Small intestine (tissue), 7 donors: Measurements from ENCODE around the gene CADM3. TPM values are rescaled to one million over a fixed set of nuclear protein-coding genes. Genes with fewer than 3 reads are reported as not detected.
A peak's percentile ranks its signal among the peaks of the same experiment; 100 is the strongest.

ENCODE experiments used
- DNase-seq, 2 donors: peaks; one replicate each; pipeline versions ENCODE4 v3.0.0 to v3.0.0-alpha.2; 2013
- FAIRE-seq: peaks from 2 replicates; lab custom pipeline; 2012; peaks lifted over from hg19 to GRCh38; lab: Jason Lieb, UNC
- H3K27ac ChIP-seq, 3 donors: one replicate each; pipeline ENCODE4 v1.5.1; 2013; ENCODE audit warnings: low read length in 2 of 3, mild to moderate bottlenecking in 2 of 3, control low read depth in 1 of 3, inconsistent platforms in 1 of 3, low read depth in 1 of 3, moderate library complexity in 1 of 3
- H3K27me3 ChIP-seq, 3 donors: one replicate each; pipeline ENCODE4 v1.6.1; 2013; ENCODE audit warnings: low read length in 3 of 3, inconsistent platforms in 1 of 3; ENCODE audit not compliant: control insufficient read depth in 3 of 3, insufficient read depth in 3 of 3
- H3K36me3 ChIP-seq, 3 donors: one replicate each; pipeline ENCODE4 v1.6.1; 2013; ENCODE audit warnings: low read length in 3 of 3, inconsistent platforms in 1 of 3, low read depth in 1 of 3, mild to moderate bottlenecking in 1 of 3, moderate library complexity in 1 of 3; ENCODE audit not compliant: control insufficient read depth in 3 of 3, insufficient read depth in 2 of 3
- H3K4me1 ChIP-seq, 3 donors: one replicate each; pipeline ENCODE4 v1.6.1; 2013; ENCODE audit warnings: low read length in 2 of 3, inconsistent platforms in 1 of 3, low read depth in 1 of 3, mild to moderate bottlenecking in 1 of 3, moderate library complexity in 1 of 3; ENCODE audit not compliant: control insufficient read depth in 3 of 3, insufficient read depth in 2 of 3
- H3K4me3 ChIP-seq, 3 donors: one replicate each; pipeline ENCODE4 v1.5.1; 2013; ENCODE audit warnings: low read length in 3 of 3, control low read depth in 1 of 3, inconsistent platforms in 1 of 3, low read depth in 1 of 3, mild to moderate bottlenecking in 1 of 3, moderate library complexity in 1 of 3
- H3K9me3 ChIP-seq, 2 donors: one replicate each; pipeline ENCODE4 v1.6.1; 2013; ENCODE audit warnings: low read depth in 1 of 2, low read length in 1 of 2; ENCODE audit not compliant: control insufficient read depth in 2 of 2, insufficient read depth in 1 of 2
- WGBS, 3 donors: extraction: QIAGEN DNeasy Blood & Tissue Kit; methylation state at CpG; one replicate each; pipeline ENCODE4 v1.1.7; 2013; 5-methylcytosine and 5-hydroxymethylcytosine counted together
- polyA plus RNA-seq, 4 donors: library from polyadenylated mRNA; stranded (reverse) in 3 of 4; unstranded in 1 of 4; fragments of 200-250 nt in 3 of 4; fragments of 120-200 nt in 1 of 4; gene quantifications; one replicate each; pipeline versions ENCODE4 v1.2.1 to v1.2.3, GENCODE V29; 2013
- donor health status: healthy with polysubstance abuse.
- donor health status: control.
- donor health status: control.
- donor health status: Bipolar disorder and iron deficiency.
- donor health status: healthy.

Gene CADM3
- polyA plus RNA-seq, 4 donors, result 0.27 to 23.5 (median 0.65) TPM; not detected in 1

DNA sequence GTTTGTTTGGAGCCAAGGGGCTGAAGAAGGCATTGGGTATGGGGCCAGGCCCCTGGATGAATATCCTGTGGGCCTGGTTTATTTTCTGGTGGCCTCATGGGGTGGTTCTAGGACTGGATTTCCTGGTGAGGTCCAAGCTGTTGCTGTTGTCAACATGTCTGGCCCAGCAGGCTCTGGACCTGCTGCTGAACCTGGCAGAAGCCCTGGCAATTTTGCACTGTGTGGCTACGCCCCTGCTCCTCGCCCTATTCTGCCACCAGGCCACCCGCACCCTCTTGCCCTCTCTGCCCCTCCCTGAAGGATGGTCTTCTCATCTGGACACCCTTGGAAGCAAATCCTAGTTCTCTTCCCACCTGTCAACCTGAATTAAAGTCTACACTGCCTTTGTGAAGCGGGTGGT is 34.7 kb downstream of the CADM3 start:
- DNase-seq (no peak), FAIRE-seq (no peak)
- H3K9me3 ChIP-seq, result no peaks in the 10 kb centered on the region
- peaks cover 0 to 14% (median 7%) of the 10 kb centered on the region in 3 donors for H3K27me3 ChIP-seq
- no peaks in the 10 kb centered on the region for H3K4me1 ChIP-seq
- WGBS, 3 donors, result 68 to 82% (median 81%) methylated on average over 4 of the region's 4 CpGs
- H3K36me3 ChIP-seq, result no peaks in the 10 kb centered on the region
- H3K4me3 ChIP-seq, result no peak overlapping the region
- no peak overlapping the region for H3K27ac ChIP-seq

DNA sequence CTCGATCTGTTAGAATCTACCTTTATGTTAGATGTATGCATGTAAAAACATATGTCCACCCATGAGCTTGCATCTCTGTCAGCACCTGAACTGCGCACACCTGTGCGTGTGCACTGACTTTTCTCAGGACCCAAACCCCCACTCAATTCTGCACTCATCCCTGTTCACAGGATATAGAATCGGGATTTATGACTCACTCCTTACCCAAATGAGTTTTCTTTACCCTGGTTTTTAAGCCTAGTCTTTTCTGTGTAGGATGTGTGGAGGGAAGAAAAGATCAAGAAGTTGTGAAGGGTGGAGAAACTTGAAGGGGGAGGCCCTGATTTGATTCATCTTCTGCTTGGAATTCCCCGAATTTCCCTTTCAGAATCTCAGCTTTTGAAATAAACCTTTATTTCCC is 35.7 kb downstream of the CADM3 start:
- H3K27me3 ChIP-seq, result peaks cover 0 to 14% (median 7%) of the 10 kb centered on the region in 3 donors

DNA sequence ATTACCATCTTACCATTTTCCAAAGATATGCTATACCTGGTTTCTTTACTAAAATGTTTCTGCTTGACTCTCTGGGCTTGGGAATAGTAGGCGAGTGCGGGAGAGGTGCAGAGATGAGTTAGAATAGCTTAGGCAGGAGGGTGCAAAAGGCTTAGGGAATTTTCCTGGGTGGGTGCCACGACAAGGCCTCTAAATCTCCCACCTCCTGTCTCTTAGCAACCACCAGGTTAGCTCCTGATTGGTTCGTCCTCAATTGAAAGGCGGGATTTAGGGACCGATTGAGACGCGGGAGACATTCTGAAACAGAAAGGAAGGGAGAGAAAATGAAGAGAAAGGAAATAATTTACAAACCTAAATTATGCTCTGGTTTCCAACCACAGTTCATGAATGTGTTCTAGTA is 36.4 kb downstream of the CADM3 start:
- Histone ChIP-seq H3K36me3 (no peaks in the 10 kb centered on the region), H3K27me3 (peaks cover 0 to 14% (median 7%) of the 10 kb centered on the region in 3 donors), H3K4me1 (no peaks in the 10 kb centered on the region), H3K27ac (no peak overlapping the region), H3K9me3 (no peaks in the 10 kb centered on the region), H3K4me3 (no peak overlapping the region)
- 27 to 56% (median 50%) methylated on average over 8 of the region's 8 CpGs for WGBS, 3 donors
- FAIRE-seq (no peak), DNase-seq (no peak)

More for the DNA sequence above, 35.7 kb downstream of the CADM3 start:
- H3K4me1 ChIP-seq, result no peaks in the 10 kb centered on the region
- no peaks in the 10 kb centered on the region for H3K9me3 ChIP-seq
- H3K27ac ChIP-seq, result no peak overlapping the region
- 70 to 87% (median 78%) methylated on average over 5 of the region's 5 CpGs for WGBS, 3 donors
- DNase-seq, result no peak
- no peak for FAIRE-seq
- H3K36me3 ChIP-seq, result no peaks in the 10 kb centered on the region
- no peak overlapping the region for H3K4me3 ChIP-seq

DNA sequence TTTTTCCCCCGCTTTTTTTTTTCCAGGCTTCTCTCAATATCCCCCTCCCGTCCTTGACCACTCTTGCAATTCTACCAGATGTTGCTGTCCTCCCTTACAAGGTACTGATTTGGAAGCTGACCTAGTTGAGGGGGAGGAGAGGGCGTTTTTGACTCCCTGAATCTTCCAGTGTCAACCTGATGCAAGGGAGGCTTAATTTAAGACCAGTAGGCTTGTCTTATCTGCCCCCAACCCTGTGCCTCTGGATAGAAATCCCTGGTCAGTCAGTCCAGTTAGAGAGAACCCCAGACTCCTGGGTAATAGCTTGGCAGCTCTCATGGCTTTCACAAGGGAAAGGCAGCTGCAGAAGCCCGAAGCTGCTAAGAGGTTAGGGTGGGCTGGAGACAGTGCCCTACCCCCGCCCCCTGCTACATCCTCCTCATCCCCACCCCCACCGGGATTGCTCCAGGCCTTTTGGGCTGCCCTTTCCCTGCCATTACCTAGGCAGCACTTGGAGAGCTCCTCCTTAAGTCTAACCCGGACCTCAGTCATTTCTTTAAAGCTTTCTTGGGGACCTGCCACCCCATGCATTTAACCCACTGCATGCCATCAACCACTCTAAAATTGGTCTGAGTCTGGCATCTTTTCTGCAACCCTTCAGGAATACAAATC is 36.9 kb downstream of the CADM3 start:
- Histone ChIP-seq H3K4me3 (no peak overlapping the region), H3K27ac (no peak overlapping the region), H3K36me3 (no peaks in the 10 kb centered on the region), H3K27me3 (peaks cover 0 to 14% (median 7%) of the 10 kb centered on the region in 3 donors), H3K9me3 (no peaks in the 10 kb centered on the region), H3K4me1 (no peaks in the 10 kb centered on the region)
- 7 to 22% (median 15%) methylated on average over 7 of the region's 7 CpGs for WGBS, 3 donors
- no peak for DNase-seq
- no peak for FAIRE-seq

DNA sequence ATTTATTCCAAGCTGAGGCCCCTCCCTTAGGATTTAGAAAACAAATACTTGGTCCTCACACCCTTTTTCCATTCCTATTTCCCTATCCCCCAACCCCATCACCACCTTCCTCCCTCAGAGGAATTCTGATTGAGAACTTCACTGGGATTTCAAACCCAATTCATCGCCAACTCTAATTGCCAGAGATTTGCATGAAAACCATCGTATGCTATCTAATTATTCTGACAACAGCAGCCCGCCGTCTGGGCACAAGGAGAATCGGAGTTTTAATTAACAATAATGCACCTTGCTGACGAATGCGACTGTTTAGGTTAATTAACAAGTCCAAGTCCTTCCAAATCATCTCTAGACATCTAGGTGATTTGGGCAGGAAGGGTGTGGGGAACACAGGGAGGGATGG is 37.6 kb downstream of the CADM3 start:
- Histone ChIP-seq H3K4me3 (no peak overlapping the region), H3K36me3 (no peaks in the 10 kb centered on the region), H3K4me1 (no peaks in the 10 kb centered on the region), H3K9me3 (no peaks in the 10 kb centered on the region), H3K27me3 (peaks cover 0 to 14% (median 7%) of the 10 kb centered on the region in 3 donors), H3K27ac (no peak overlapping the region)
- DNase-seq (no peak), FAIRE-seq (no peak)
- 81 to 88% (median 86%) methylated on average over 7 of the region's 7 CpGs for WGBS, 3 donors

DNA sequence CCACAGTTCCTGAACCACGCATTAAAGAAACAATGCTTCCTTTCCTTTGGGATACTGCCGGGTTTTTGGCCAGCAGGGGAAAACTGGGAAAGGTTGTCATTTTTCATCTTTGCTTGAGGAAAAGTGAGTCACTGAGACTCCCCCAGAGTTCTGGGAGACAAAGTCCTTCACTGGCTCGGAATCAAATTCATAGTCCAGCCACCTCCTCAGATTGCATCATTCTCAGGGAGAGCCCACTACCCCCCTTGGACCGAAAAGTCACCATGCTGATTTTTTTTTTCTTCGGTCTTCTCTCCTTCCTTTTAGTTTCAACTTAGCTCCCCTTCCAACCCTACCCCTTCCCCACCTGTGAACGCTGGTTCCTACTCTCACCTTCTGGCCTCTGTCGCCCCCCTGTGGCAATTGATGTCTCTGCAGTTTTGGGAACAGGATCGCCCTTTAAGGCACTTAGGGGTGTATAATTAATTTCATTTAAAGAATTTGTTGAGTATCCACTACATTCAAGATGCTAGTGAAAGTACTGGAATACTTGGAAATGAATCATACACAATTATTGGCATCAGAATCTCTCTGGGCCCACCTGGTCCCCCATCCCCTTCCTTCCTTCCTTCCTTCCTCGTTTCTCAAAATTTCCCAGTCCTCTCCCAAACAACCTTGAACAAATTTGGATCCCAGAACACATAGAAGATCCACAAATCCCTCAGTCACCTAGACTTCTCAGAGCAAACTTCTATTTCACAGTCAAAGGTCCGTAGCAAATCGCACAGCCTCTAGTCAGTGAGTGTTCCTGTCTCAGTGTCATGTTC is 40.1 kb downstream of the CADM3 start:
- Histone ChIP-seq H3K36me3 (no peaks in the 10 kb centered on the region), H3K27ac (no peak overlapping the region), H3K4me1 (no peaks in the 10 kb centered on the region), H3K9me3 (no peaks in the 10 kb centered on the region), H3K27me3 (peaks cover 0 to 12% (median 2%) of the 10 kb centered on the region in 3 donors), H3K4me3 (no peak overlapping the region)
- 35 to 42% (median 36%) methylated on average over 11 of the region's 11 CpGs for WGBS, 3 donors
- DNase-seq, result peak; percentile 33 to 45
- FAIRE-seq, result no peak

DNA sequence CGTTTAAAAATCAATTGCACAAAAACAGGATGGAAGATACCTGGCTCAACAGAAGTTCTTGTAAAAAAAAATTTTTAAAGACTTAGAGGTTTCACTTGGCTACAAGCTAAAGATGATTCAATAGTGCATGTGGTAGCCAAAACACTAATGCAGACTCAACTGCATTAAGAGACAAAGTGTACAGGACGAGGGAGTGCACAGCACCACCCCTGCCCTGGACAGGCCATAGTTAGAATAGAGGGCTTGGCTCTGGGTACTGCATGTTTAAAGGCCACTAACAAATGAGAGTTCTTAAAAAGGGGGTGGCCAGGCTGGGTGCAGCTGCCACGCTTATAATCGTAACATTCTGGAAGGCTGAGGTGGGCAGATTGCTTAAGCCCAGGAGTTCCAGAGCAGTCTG is 41.2 kb downstream of the CADM3 start:
- no peak for FAIRE-seq
- Histone ChIP-seq H3K36me3 (no peaks in the 10 kb centered on the region), H3K9me3 (no peaks in the 10 kb centered on the region), H3K27ac (no peak overlapping the region), H3K4me1 (no peaks in the 10 kb centered on the region), H3K4me3 (no peak overlapping the region), H3K27me3 (peaks cover 0 to 2% (median 2%) of the 10 kb centered on the region in 3 donors)
- DNase-seq, result no peak
- WGBS, 3 donors, result 69 to 78% (median 73%) methylated on average over 4 of the region's 4 CpGs

DNA sequence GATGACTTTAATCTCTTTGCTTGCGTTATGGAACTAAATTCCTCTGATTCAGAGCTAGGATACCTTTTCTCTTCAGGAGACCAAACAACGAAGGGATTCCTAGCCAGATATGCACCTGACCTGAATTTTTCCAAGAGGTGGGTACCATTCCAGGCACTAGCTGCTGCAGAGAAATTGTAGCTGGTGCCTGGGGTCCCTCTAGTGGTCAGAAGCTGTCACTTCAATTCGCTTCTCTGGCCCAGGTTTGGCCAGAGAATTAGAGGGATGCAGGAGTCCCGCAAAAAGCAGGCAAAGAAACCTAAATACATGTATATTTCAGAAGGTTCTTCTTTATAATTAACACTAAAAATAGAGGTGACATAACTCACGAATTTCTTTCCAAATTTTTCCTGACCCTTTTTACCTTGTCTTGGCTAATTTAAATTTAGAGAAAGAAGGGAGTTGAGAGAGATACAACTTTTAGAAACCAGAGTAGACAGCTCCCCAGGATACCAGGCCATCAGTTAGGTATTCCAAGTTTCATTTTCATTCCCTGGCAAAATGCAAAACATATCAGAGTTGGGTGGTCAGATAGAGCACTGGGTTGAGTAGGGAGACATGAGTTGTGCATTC is 42.8 kb downstream of the CADM3 start:
- H3K27ac ChIP-seq, result no peak overlapping the region
- DNase-seq (peak; percentile 43 to 46), FAIRE-seq (no peak)
- H3K4me1 ChIP-seq, result no peaks in the 10 kb centered on the region
- WGBS, 3 donors, result 1 to 9% (median 3%) methylated on average over 5 of the region's 5 CpGs
- H3K27me3 ChIP-seq, result peaks cover 0 to 2% (median under 1%) of the 10 kb centered on the region in 3 donors
- no peak overlapping the region for H3K4me3 ChIP-seq
- H3K36me3 ChIP-seq, result no peaks in the 10 kb centered on the region
- no peaks in the 10 kb centered on the region for H3K9me3 ChIP-seq
